Stomach (tissue), 4 donors: ENCODE measurements around the gene WIPF2.

ENCODE experiments used
- CTCF ChIP-seq, 7 experiments: fragments of 450-650 bp in 4 of 7; fragments of 200-600 bp in 3 of 7; sonication (generic) in 3 of 7; IDR thresholded peaks; one replicate each; pipeline ENCODE4 v1.5.1; 2016 to 2019; ENCODE audit warnings: antibody characterized with exemption in 7 of 7, control low read depth in 2 of 7, mild to moderate bottlenecking in 1 of 7
- EP300 ChIP-seq: sonication (generic); formaldehyde crosslinking; IDR thresholded peaks from one replicate; pipeline ENCODE4 v1.6.1; 2017; ENCODE audit warnings: antibody characterized with exemption
- POLR2A ChIP-seq, 4 donors: fragments of 450-650 bp; IDR thresholded peaks; one replicate each; pipeline ENCODE4 v1.6.1; 2016; ENCODE audit warnings: antibody characterized with exemption in 4 of 4, control low read depth in 2 of 4, mild to moderate bottlenecking in 1 of 4, moderate library complexity in 1 of 4
- POLR2AphosphoS5 ChIP-seq, 3 donors: sonication (generic); formaldehyde crosslinking; IDR thresholded peaks; one replicate each; pipeline ENCODE4 v1.6.1; 2016; ENCODE audit warnings: antibody characterized with exemption in 3 of 3

- TF ChIP-seq CTCF (IDR thresholded peaks at IDR 0.05): no peak
- no peak for TF ChIP-seq POLR2AphosphoS5 (IDR thresholded peaks at IDR 0.05)
- no peak for TF ChIP-seq POLR2A (IDR thresholded peaks at IDR 0.05)
- TF ChIP-seq EP300: no peak
Observed at GRCh38 chr17:40197550-40197949, 21.6 kb upstream of the WIPF2 start.
